GM12892 (cell line): ENCODE measurements around the gene ZSCAN2.

Experiments
- DNase-seq: peaks from one replicate; pipeline ENCODE4 v3.0.0; 2011; ENCODE audit not compliant: insufficient read length
- FAIRE-seq: peaks from 2 replicates; lab custom pipeline; 2011; peaks lifted over from hg19 to GRCh38; lab: Jason Lieb, UNC
- POLR2A ChIP-seq: IDR thresholded peaks from 2 replicates; pipeline ENCODE4 v1.6.1; 2011; ENCODE audit warnings: low read depth, low read length, control low read depth
- POLR2AphosphoS5 ChIP-seq: IDR thresholded peaks from 2 replicates; pipeline ENCODE4 v1.6.1; 2011; ENCODE audit warnings: low read depth, low read length, control low read depth
- TAF1 ChIP-seq: IDR thresholded peaks from 2 replicates; pipeline ENCODE4 v1.6.1; 2011; ENCODE audit warnings: low read depth, mild to moderate bottlenecking, control low read depth, low read length, borderline replicate concordance

Gene ZSCAN2

GRCh38 chr15:84603630-84604379 lies 3.0 kb downstream of the ZSCAN2 start:
- TF ChIP-seq POLR2AphosphoS5 (no peak), POLR2A (no peak), TAF1 (no peak)
- no peak for DNase-seq
- FAIRE-seq, result no peak

GRCh38 chr15:84604826-84605553 lies 4.2 kb downstream of the ZSCAN2 start:
- TF ChIP-seq POLR2AphosphoS5 (no peak), TAF1 (no peak), POLR2A (no peak)
- no peak for FAIRE-seq
- DNase-seq, result no peak

GRCh38 chr15:84605554-84605882 lies 4.7 kb downstream of the ZSCAN2 start:
- DNase-seq (no peak), FAIRE-seq (no peak)
- TF ChIP-seq POLR2A, result no peak
- no peak for TF ChIP-seq POLR2AphosphoS5
- TF ChIP-seq TAF1, result no peak

- no peak for TF ChIP-seq TAF1
- TF ChIP-seq POLR2AphosphoS5, result no peak
- TF ChIP-seq POLR2A, result no peak
- no peak for FAIRE-seq
Measured at GRCh38 chr15:84606653-84607120, 5.9 kb downstream of the ZSCAN2 start.

GRCh38 chr15:84608707-84609284 lies 8.0 kb downstream of the ZSCAN2 start:
- TF ChIP-seq POLR2A, result no peak
- TF ChIP-seq TAF1, result no peak
- TF ChIP-seq POLR2AphosphoS5, result no peak
- FAIRE-seq (no peak), DNase-seq (no peak)

More at GRCh38 chr15:84606653-84607120, 5.9 kb downstream of the ZSCAN2 start:
- no peak for DNase-seq

- FAIRE-seq (no peak), DNase-seq (no peak)
- TF ChIP-seq POLR2AphosphoS5, result no peak
- no peak for TF ChIP-seq POLR2A
- TF ChIP-seq TAF1, result no peak
Measured at GRCh38 chr15:84609818-84610525, 9.2 kb downstream of the ZSCAN2 start.

GRCh38 chr15:84611631-84612030 lies 10.8 kb downstream of the ZSCAN2 start:
- TF ChIP-seq POLR2A (no peak), POLR2AphosphoS5 (no peak)
- no peak for DNase-seq
- no peak for FAIRE-seq

- no peak for TF ChIP-seq TAF1
- no peak for TF ChIP-seq POLR2A
- no peak for TF ChIP-seq POLR2AphosphoS5
- no peak for DNase-seq
- FAIRE-seq, result no peak
Measured at GRCh38 chr15:84616235-84616634, 15.4 kb downstream of the ZSCAN2 start.

- DNase-seq, result no peak
- no peak for FAIRE-seq
- TF ChIP-seq POLR2A (no peak), POLR2AphosphoS5 (no peak), TAF1 (no peak)
Measured at GRCh38 chr15:84620626-84621025, 19.8 kb downstream of the ZSCAN2 start.

- no peak for DNase-seq
- TF ChIP-seq POLR2A (no peak), TAF1 (no peak), POLR2AphosphoS5 (no peak)
- FAIRE-seq, result no peak
Measured at GRCh38 chr15:84621358-84621979, 20.7 kb downstream of the ZSCAN2 start.

- no peak for DNase-seq
- FAIRE-seq, result no peak
- TF ChIP-seq POLR2A, result no peak
- no peak for TF ChIP-seq POLR2AphosphoS5
- TF ChIP-seq TAF1, result no peak
Measured at GRCh38 chr15:84624359-84624758, 23.6 kb downstream of the ZSCAN2 start.
